ENCODE results near the gene HOXA3. TPM values are rescaled to one million over a fixed set of nuclear protein-coding genes. Genes with fewer than 3 reads are reported as not detected.

The HOXA3 gene
- total RNA-seq, 1 experiment from 2014 or later: 22.6 TPM

- Mint-ChIP-seq H3K27ac (ENCODE audit: unreplicated experiment) (no peak overlapping the region), H3K36me3 (ENCODE audit: insufficient read depth, unreplicated experiment) (no peaks in the 10 kb centered on the region), H3K4me1 (ENCODE audit: low read depth, unreplicated experiment) (no peaks in the 10 kb centered on the region), H3K4me3 (ENCODE audit: unreplicated experiment) (no peak overlapping the region), H3K9me3 (ENCODE audit: unreplicated experiment) (no peaks in the 10 kb centered on the region), H3K27me3 (ENCODE audit: insufficient read depth, unreplicated experiment) (peaks cover 10% of the 10 kb centered on the region)
- Histone ChIP-seq H3K4me3 (ENCODE audit: low read depth, low read length) (no peak overlapping the region), H3K36me3 (ENCODE audit: control insufficient read depth, insufficient read depth, low read length) (no peaks in the 10 kb centered on the region), H3K27me3 (replicated peaks; ENCODE audit: control insufficient read depth, insufficient read depth, low read length) (peaks cover 1% of the 10 kb centered on the region; the same call in 1 of the 2 replicates), H3K4me1 (peaks cover 2% of the 10 kb centered on the region), H3K9me3 (no peaks in the 10 kb centered on the region)
- CTCF ChIA-PET: no interaction called here
- TF ChIP-seq, protein P1, sequence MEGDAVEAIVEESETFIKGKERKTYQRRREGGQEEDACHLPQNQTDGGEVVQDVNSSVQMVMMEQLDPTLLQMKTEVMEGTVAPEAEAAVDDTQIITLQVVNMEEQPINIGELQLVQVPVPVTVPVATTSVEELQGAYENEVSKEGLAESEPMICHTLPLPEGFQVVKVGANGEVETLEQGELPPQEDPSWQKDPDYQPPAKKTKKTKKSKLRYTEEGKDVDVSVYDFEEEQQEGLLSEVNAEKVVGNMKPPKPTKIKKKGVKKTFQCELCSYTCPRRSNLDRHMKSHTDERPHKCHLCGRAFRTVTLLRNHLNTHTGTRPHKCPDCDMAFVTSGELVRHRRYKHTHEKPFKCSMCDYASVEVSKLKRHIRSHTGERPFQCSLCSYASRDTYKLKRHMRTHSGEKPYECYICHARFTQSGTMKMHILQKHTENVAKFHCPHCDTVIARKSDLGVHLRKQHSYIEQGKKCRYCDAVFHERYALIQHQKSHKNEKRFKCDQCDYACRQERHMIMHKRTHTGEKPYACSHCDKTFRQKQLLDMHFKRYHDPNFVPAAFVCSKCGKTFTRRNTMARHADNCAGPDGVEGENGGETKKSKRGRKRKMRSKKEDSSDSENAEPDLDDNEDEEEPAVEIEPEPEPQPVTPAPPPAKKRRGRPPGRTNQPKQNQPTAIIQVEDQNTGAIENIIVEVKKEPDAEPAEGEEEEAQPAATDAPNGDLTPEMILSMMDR (IDR thresholded peaks at IDR 0.05; ENCODE audit: insufficient read depth in 1 of 2, low read depth in 1 of 2, low read length in 1 of 2, severe bottlenecking in 1 of 2, unreplicated experiment in 1 of 2): no peak
- BruUV-seq (replicated peaks): no TSS peak
- intact Hi-C loops (cut with micrococcal nuclease; ENCODE audit: unreplicated experiment): no loop called here
- POLR2A ChIA-PET: no interaction called here
- DNase-seq: no peak
These were observed 41.6 kb upstream of the HOXA3 start for GRCh38 chr7:27194002-27194352.

GRCh38 chr7:27193335-27194001, 41.1 kb upstream of the HOXA3 start:
- Histone ChIP-seq H3K4me1 (no peaks in the 10 kb centered on the region), H3K4me3 (ENCODE audit: low read depth, low read length) (no peak overlapping the region), H3K36me3 (ENCODE audit: control insufficient read depth, insufficient read depth, low read length) (no peaks in the 10 kb centered on the region), H3K9me3 (no peaks in the 10 kb centered on the region), H3K27me3 (replicated peaks; ENCODE audit: control insufficient read depth, insufficient read depth, low read length) (no peaks in the 10 kb centered on the region; the same call in 1 of the 2 replicates)
- H3K36me3 Mint-ChIP-seq (ENCODE audit: insufficient read depth, unreplicated experiment): no peaks in the 10 kb centered on the region
- ChIA-PET POLR2A (no interaction called here), CTCF (no interaction called here)
- no peak for DNase-seq
- no TSS peak for BruUV-seq (replicated peaks)
- H3K27me3 Mint-ChIP-seq (ENCODE audit: insufficient read depth, unreplicated experiment): peaks cover 10% of the 10 kb centered on the region
- no peaks in the 10 kb centered on the region for H3K4me1 Mint-ChIP-seq (ENCODE audit: low read depth, unreplicated experiment)
- no peaks in the 10 kb centered on the region for H3K9me3 Mint-ChIP-seq (ENCODE audit: unreplicated experiment)
- TF ChIP-seq, protein P1 (IDR thresholded peaks at IDR 0.05; ENCODE audit: insufficient read depth in 1 of 2, low read depth in 1 of 2, low read length in 1 of 2, severe bottlenecking in 1 of 2, unreplicated experiment in 1 of 2): no peak
- H3K27ac Mint-ChIP-seq (ENCODE audit: unreplicated experiment): no peak overlapping the region
- intact Hi-C loops (cut with micrococcal nuclease; ENCODE audit: unreplicated experiment): no loop called here
- H3K4me3 Mint-ChIP-seq (ENCODE audit: unreplicated experiment): no peak overlapping the region

DNA sequence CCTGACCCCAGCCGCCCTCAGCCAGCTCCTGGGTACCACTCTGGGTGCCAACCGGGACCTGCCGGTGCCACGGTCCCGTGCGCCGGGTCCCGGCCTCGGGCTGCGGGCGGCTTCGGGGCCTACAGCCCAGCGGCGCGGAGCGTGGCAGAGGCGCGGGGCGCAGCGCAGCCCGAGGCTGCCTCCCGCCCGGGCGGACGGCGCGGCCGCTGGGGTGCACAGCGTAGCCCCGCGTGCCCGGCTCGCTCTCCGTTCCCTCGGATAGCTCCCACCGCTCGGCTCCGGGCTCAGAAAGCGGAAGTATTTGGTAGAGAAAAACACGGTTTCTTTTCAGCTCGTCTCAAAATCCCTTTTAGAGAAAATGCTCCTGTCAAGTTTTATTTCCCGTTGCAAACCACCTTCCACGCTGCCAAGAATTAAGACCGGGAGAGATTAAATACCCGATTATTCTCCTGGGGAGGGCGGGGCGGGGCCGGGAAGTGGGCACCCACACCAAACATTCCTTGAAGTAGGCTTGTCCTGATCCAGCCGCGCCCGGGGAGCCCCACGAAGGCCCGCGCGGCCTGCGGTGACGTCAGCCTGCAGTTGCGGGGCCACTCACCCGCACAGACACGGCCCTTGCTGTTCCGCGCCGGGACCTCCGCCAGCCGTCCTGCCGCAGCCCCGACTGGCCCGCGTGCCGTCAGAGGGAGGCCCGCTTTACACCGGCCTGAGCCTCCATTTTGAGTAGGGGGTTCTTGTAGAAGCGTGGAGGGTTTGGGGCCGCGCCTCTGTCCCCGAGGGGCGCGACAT, 40.4 kb upstream of the HOXA3 start:
- H3K36me3 ChIP-seq (ENCODE audit: control insufficient read depth, insufficient read depth, low read length): no peaks in the 10 kb centered on the region
- Mint-ChIP-seq H3K27me3 (ENCODE audit: insufficient read depth, unreplicated experiment) (peaks cover 4% of the 10 kb centered on the region), H3K4me3 (ENCODE audit: unreplicated experiment) (no peak overlapping the region), H3K4me1 (ENCODE audit: low read depth, unreplicated experiment) (no peaks in the 10 kb centered on the region), H3K27ac (ENCODE audit: unreplicated experiment) (no peak overlapping the region), H3K36me3 (ENCODE audit: insufficient read depth, unreplicated experiment) (no peaks in the 10 kb centered on the region), H3K9me3 (ENCODE audit: unreplicated experiment) (no peaks in the 10 kb centered on the region)
- CTCF ChIA-PET: interaction anchor here (0.6 kb wide), 1 partner anchor 12 kb away, joined by 3 read pairs; no protein-coding TSS in a partner anchor
- H3K4me1 ChIP-seq: no peaks in the 10 kb centered on the region
- POLR2A ChIA-PET: no interaction called here
- no peak overlapping the region for H3K4me3 ChIP-seq (ENCODE audit: low read depth, low read length)
- TF ChIP-seq, protein P1 (IDR thresholded peaks at IDR 0.05; ENCODE audit: insufficient read depth in 1 of 2, low read depth in 1 of 2, low read length in 1 of 2, severe bottlenecking in 1 of 2, unreplicated experiment in 1 of 2): no peak
- no TSS peak for BruUV-seq (replicated peaks)
- H3K27me3 ChIP-seq (replicated peaks; ENCODE audit: control insufficient read depth, insufficient read depth, low read length): no peaks in the 10 kb centered on the region
- no peak for DNase-seq
- intact Hi-C loops (cut with micrococcal nuclease; ENCODE audit: unreplicated experiment): no loop called here
- no peaks in the 10 kb centered on the region for H3K9me3 ChIP-seq
